H1 (cell line): ENCODE measurements around the gene NEURL4. TPM values are rescaled to one million over a fixed set of nuclear protein-coding genes. Genes with fewer than 3 reads are reported as not detected.

Experiments used
- CTCF ChIA-PET: fragments of 300-600 bp; sonication (Branson Sonifier 250); formaldehyde crosslinking; loops from one replicate; lab custom pipeline; 2021; ENCODE audit not compliant: partially characterized antibody; lab: Charles Lee
- POLR2A ChIA-PET: fragments of 300-600 bp; sonication (Branson Sonifier 250); formaldehyde crosslinking; loops from one replicate; lab custom pipeline; 2021; ENCODE audit warnings: inconsistent platforms; ENCODE audit not compliant: partially characterized antibody; lab: Charles Lee
- DNase-seq, 2 experiments: peaks; one replicate each; pipeline versions ENCODE4 v3.0.0 to v3.0.0-alpha.2; 2010 to 2022; ENCODE audit warnings: low spot score in 2 of 2, low read depth in 1 of 2, mixed read lengths in 1 of 2
- FAIRE-seq: peaks from 2 replicates; lab custom pipeline; 2011; peaks lifted over from hg19 to GRCh38; lab: Jason Lieb, UNC
- H2AFZ ChIP-seq: 2 replicates; pipeline ENCODE4 v1.8.1; 2012; ENCODE audit warnings: low read length, inconsistent platforms
- H2AK5ac ChIP-seq: 2 replicates; pipeline ENCODE4 v1.6.1; 2013; ENCODE audit warnings: low read depth, low read length
- H2BK120ac ChIP-seq: replicated peaks from 2 replicates; pipeline ENCODE3; 2013; ENCODE audit warnings: low read depth, low read length, inconsistent platforms
- H2BK12ac ChIP-seq: 2 replicates; pipeline ENCODE4 v1.6.1; 2013; ENCODE audit warnings: low read depth, low read length
- H2BK15ac ChIP-seq: 2 replicates; pipeline ENCODE4 v1.6.1; 2013; ENCODE audit warnings: low read length
- H2BK20ac ChIP-seq: 2 replicates; pipeline ENCODE4 v1.6.1; 2013; ENCODE audit warnings: low read length
- H2BK5ac ChIP-seq: 2 replicates; pipeline ENCODE4 v1.6.1; 2013; ENCODE audit warnings: low read depth, low read length
- H3K14ac ChIP-seq: 2 replicates; pipeline ENCODE4 v1.6.1; 2013; ENCODE audit warnings: inconsistent platforms; ENCODE audit not compliant: insufficient read length
- H3K18ac ChIP-seq: 2 replicates; pipeline ENCODE4 v1.6.1; 2013; ENCODE audit warnings: low read length; ENCODE audit errors: extremely low read depth
- H3K23ac ChIP-seq: 2 replicates; pipeline ENCODE4 v1.6.1; 2013; ENCODE audit warnings: inconsistent platforms; ENCODE audit not compliant: insufficient read length
- H3K23me2 ChIP-seq: 2 replicates; pipeline ENCODE4 v1.6.1; 2013; ENCODE audit warnings: low read depth, low read length
- H3K27ac ChIP-seq: 2 replicates; pipeline ENCODE4 v1.6.1; 2011; ENCODE audit warnings: low read depth, low read length, inconsistent platforms
- H3K27me3 ChIP-seq, 4 experiments: replicated peaks in 1 of 4; 1 replicate in 1 of 4; 2 replicates in 3 of 4; pipeline versions ENCODE4 v1.6.1 to v1.8.1; 2011 to 2013; ENCODE audit warnings: low read length in 3 of 4, mild to moderate bottlenecking in 3 of 4, inconsistent platforms in 2 of 4, mixed read lengths in 2 of 4, moderate library complexity in 1 of 4; ENCODE audit not compliant: control insufficient read depth in 3 of 4, insufficient read depth in 3 of 4; ENCODE audit errors: extremely low read depth in 1 of 4
- H3K36me3 ChIP-seq, 4 experiments: 2 replicates each; pipeline versions ENCODE4 v1.6.1 to v1.8.1; 2011 to 2013; ENCODE audit warnings: mild to moderate bottlenecking in 4 of 4, low read length in 3 of 4, moderate library complexity in 2 of 4, control low read depth in 1 of 4, inconsistent platforms in 1 of 4; ENCODE audit not compliant: insufficient read depth in 4 of 4, control insufficient read depth in 2 of 4
- H3K4ac ChIP-seq: replicated peaks from 2 replicates; pipeline ENCODE3; 2013; ENCODE audit warnings: low read length, low read depth, mixed read lengths, inconsistent platforms; ENCODE audit not compliant: insufficient read length
- H3K4me1 ChIP-seq, 4 experiments: replicated peaks in 1 of 4; 1 replicate in 1 of 4; 2 replicates in 3 of 4; pipeline versions ENCODE4 v1.6.1 to v1.8.1; 2011 to 2013; ENCODE audit warnings: low read length in 3 of 4, inconsistent platforms in 2 of 4, mixed read lengths in 1 of 4; ENCODE audit not compliant: insufficient read depth in 4 of 4, control insufficient read depth in 3 of 4
- H3K4me2 ChIP-seq, 2 experiments: 2 replicates each; pipeline versions ENCODE4 v1.6.1 to v1.8.1; 2011 to 2013; ENCODE audit warnings: low read depth in 2 of 2, low read length in 2 of 2, control low read depth in 1 of 2, inconsistent platforms in 1 of 2, mild to moderate bottlenecking in 1 of 2; ENCODE audit not compliant: insufficient read depth in 1 of 2
- H3K4me3 ChIP-seq, 4 experiments: fragments of 200-600, 300-600 bp in 1 of 4; sonication (generic), shearing (Covaris generic), sonication (Bioruptor Twin) in 1 of 4; 2 replicates each; pipeline versions ENCODE4 v1.5.1 to v1.8.1; 2011 to 2016; ENCODE audit warnings: low read length in 4 of 4, low read depth in 3 of 4, control low read depth in 2 of 4, inconsistent platforms in 2 of 4, mild to moderate bottlenecking in 2 of 4, mixed read lengths in 1 of 4, moderate library complexity in 1 of 4; ENCODE audit not compliant: insufficient read depth in 2 of 4; ENCODE audit errors: extremely low read depth in 1 of 4
- H3K56ac ChIP-seq: replicated peaks from 2 replicates; pipeline ENCODE3; 2013; ENCODE audit warnings: low read depth, mild to moderate bottlenecking, mixed read lengths, low read length, inconsistent platforms; ENCODE audit not compliant: insufficient read length
- H3K79me1 ChIP-seq: 2 replicates; pipeline ENCODE4 v1.6.1; 2013; ENCODE audit warnings: low read depth, low read length, control low read depth
- H3K79me2 ChIP-seq, 2 experiments: 2 replicates each; pipeline versions ENCODE4 v1.6.1 to v1.8.1; 2012 to 2013; ENCODE audit warnings: low read length in 2 of 2, mild to moderate bottlenecking in 2 of 2, inconsistent platforms in 1 of 2; ENCODE audit not compliant: insufficient read depth in 2 of 2, control insufficient read depth in 1 of 2
- H3K9ac ChIP-seq, 4 experiments: replicated peaks in 1 of 4; 1 replicate in 1 of 4; 2 replicates in 3 of 4; pipeline versions ENCODE4 v1.6.1 to v1.8.1; 2011 to 2013; ENCODE audit warnings: low read depth in 3 of 4, low read length in 3 of 4, control low read depth in 2 of 4, mild to moderate bottlenecking in 2 of 4, moderate library complexity in 2 of 4, inconsistent platforms in 1 of 4; ENCODE audit errors: extremely low read depth in 1 of 4
- H3K9me3 ChIP-seq, 2 experiments: 2 replicates each; pipeline versions ENCODE4 v1.6.1 to v1.8.1; 2012 to 2013; ENCODE audit warnings: mild to moderate bottlenecking in 2 of 2, moderate library complexity in 2 of 2, control low read depth in 1 of 2, inconsistent platforms in 1 of 2, low read depth in 1 of 2, low read length in 1 of 2, mixed read lengths in 1 of 2; ENCODE audit not compliant: insufficient read depth in 2 of 2
- H4K20me1 ChIP-seq, 2 experiments: replicated peaks in 1 of 2; 2 replicates each; pipeline versions ENCODE3 to v1.8.1; 2011 to 2013; ENCODE audit warnings: inconsistent platforms in 2 of 2, low read length in 2 of 2, mild to moderate bottlenecking in 1 of 2; ENCODE audit not compliant: insufficient read depth in 2 of 2, control insufficient read depth in 1 of 2
- H4K5ac ChIP-seq: 2 replicates; pipeline ENCODE4 v1.6.1; 2013; ENCODE audit warnings: low read length, low read depth, mixed read lengths, inconsistent platforms; ENCODE audit not compliant: insufficient read length
- H4K8ac ChIP-seq: 2 replicates; pipeline ENCODE4 v1.8.0; 2013; ENCODE audit warnings: mild to moderate bottlenecking, moderate library complexity, low read length, inconsistent platforms; ENCODE audit not compliant: insufficient read depth; ENCODE audit errors: extremely low read depth
- H4K91ac ChIP-seq: replicated peaks from 2 replicates; pipeline ENCODE3; 2013; ENCODE audit warnings: low read length, mixed read lengths, inconsistent platforms; ENCODE audit not compliant: insufficient read length
- CHD2 ChIP-seq: IDR thresholded peaks from 2 replicates; pipeline ENCODE4 v1.6.1; 2012; ENCODE audit warnings: low read length, improper control_type of control experiment
- EZH2 ChIP-seq: fragments of 200-600 bp; sonication (generic); IDR thresholded peaks from 2 replicates; pipeline ENCODE4 v1.7.1; 2012; ENCODE audit warnings: low read depth, mild to moderate bottlenecking, moderate library complexity, low read length, inconsistent platforms; ENCODE audit not compliant: severe bottlenecking
- GTF2F1 ChIP-seq: IDR thresholded peaks from 2 replicates; pipeline ENCODE4 v1.6.1; 2012; ENCODE audit warnings: low read depth, low read length, improper control_type of control experiment, borderline replicate concordance
- KDM1A ChIP-seq: fragments of 200-600, 300-600 bp; sonication (generic); IDR thresholded peaks from 2 replicates; pipeline ENCODE4 v1.7.1; 2016; ENCODE audit warnings: mild to moderate bottlenecking, low read length, borderline replicate concordance
- NRF1 ChIP-seq: IDR thresholded peaks from 2 replicates; pipeline ENCODE4 v1.6.1; 2011; ENCODE audit warnings: mild to moderate bottlenecking, low read depth, low read length, improper control_type of control experiment
- POLR2A ChIP-seq, 2 experiments: IDR thresholded peaks; 1 replicate in 1 of 2; 2 replicates in 1 of 2; pipeline ENCODE4 v1.6.1; 2011; ENCODE audit warnings: low read depth in 2 of 2, low read length in 2 of 2, mild to moderate bottlenecking in 2 of 2; ENCODE audit errors: control extremely low read depth in 1 of 2
- RBBP5 ChIP-seq: IDR thresholded peaks from 2 replicates; pipeline ENCODE4 v1.7.1; 2012; ENCODE audit warnings: low read depth, mild to moderate bottlenecking, inconsistent platforms, low read length, moderate library complexity, borderline replicate concordance
- WGBS, 2 experiments: shearing (Covaris generic) in 1 of 2; methylation state at CpG; one replicate each; pipeline versions ENCODE4 v1.1.6 to v1.1.7; 2013 to 2015; ENCODE audit warnings: low lambda C conversion rate in 2 of 2, mixed read lengths in 2 of 2, inconsistent platforms in 1 of 2, low coverage in 1 of 2, missing lambda C conversion rate in 1 of 2; ENCODE audit not compliant: insufficient replicate concordance in 2 of 2, insufficient coverage in 1 of 2, insufficient read length in 1 of 2; ENCODE audit errors: extremely low coverage in 1 of 2, missing lambda C conversion rate in 1 of 2; 5-methylcytosine and 5-hydroxymethylcytosine counted together
- polyA plus RNA-seq, 7 experiments: library from polyadenylated mRNA; depleted of rRNA in 3 of 7; stranded (reverse) in 5 of 7; unstranded in 2 of 7; fragments of >200 nt in 5 of 7; fragments of 200-250 nt in 2 of 7; gene quantifications; 1 replicate in 5 of 7; 2 replicates in 1 of 7; 4 replicates in 1 of 7; pipeline versions ENCODE4 v1.2.1 to v1.2.3, GENCODE V29; 2011 to 2013; ENCODE audit warnings: missing spikeins in 2 of 7, mixed read lengths in 2 of 7
- total RNA-seq: library from RNA; stranded (reverse); fragmentation: NEBNext Ultra II Directional; extraction: Animal tissue kit (Norgen Biotek cat#: 25700); gene quantifications from 2 replicates; pipeline ENCODE4 v1.2.1, GENCODE V29; 2021
- TF ChIP-seq, protein P1 (sequence below), 3 experiments: IDR thresholded peaks; 1 replicate in 2 of 3; 2 replicates in 1 of 3; pipeline versions ENCODE4 v1.5.1 to v1.6.1; 2011; ENCODE audit warnings: low read length in 3 of 3, mild to moderate bottlenecking in 3 of 3, inconsistent platforms in 2 of 3, low read depth in 1 of 3, moderate library complexity in 1 of 3; ENCODE audit not compliant: insufficient read depth in 1 of 3; ENCODE audit errors: control extremely low read depth in 1 of 3

Gene NEURL4
- total and polyA plus RNA-seq, 2 of the 8 experiments (the other 6 are each of a cell fraction or from before 2014, with no cell fraction given), result 29.6 to 46.8 TPM

DNA sequence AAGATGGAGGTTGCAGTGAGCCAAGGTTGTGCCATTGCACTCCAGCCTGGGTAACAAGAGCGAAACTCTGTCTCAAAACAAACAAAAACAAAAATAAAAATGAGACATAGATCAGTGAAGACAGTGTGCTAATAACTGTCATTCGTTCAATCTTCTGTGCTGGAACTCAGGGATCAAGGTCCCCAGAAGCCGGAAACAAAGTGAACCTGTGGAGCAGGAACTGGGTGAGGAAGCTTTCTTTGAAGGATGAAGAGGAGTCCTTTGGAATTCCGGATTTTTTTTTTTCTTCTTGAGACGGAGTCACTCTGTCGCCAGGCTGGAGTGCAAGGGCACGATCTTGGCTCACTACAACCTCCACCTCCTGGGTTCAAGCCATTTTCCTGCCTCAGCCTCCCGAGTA is 49.7 kb downstream of the NEURL4 start:
- Histone ChIP-seq H3K4ac (no peak overlapping the region), H3K4me1 (peaks cover 0 to 20% (median 8%) of the 10 kb centered on the region in 4 experiments; a peak in 5 of 7 replicates), H3K9ac (no peak overlapping the region), H2BK12ac (peak overlapping the region; percentile 45; the same call in 1 of the 2 replicates), H3K9me3 (no peaks in the 10 kb centered on the region), H4K5ac (no peak overlapping the region), H2AK5ac (0 out of 2 replicates have a peak overlapping the region, but pooled peaks have one; percentile 3), H3K18ac (no peak overlapping the region), H3K79me1 (no peaks in the 10 kb centered on the region), H4K8ac (no peak overlapping the region), H2BK20ac (no peak overlapping the region), H4K91ac (no peak overlapping the region), H3K14ac (no peak overlapping the region), H3K27me3 (peaks cover 0 to 13% (median 7%) of the 10 kb centered on the region in 4 experiments; a peak in 6 of 7 replicates), H3K23me2 (peaks cover 11% of the 10 kb centered on the region), H3K4me2 (peak overlapping the region in 1 of 2 experiments; percentile 45; a peak in 1 of 4 replicates), H3K23ac (no peak overlapping the region), H4K20me1 (peaks cover 0 to 7% of the 10 kb centered on the region in 2 experiments), H3K36me3 (peaks cover 0 to under 1% (median 0%) of the 10 kb centered on the region in 4 experiments; a peak in 2 of 8 replicates), H2BK15ac (peak overlapping the region; percentile 46; the same call in 1 of the 2 replicates), H2AFZ (no peak overlapping the region), H3K27ac (no peak overlapping the region), H3K56ac (no peak overlapping the region), H3K79me2 (no peaks in the 10 kb centered on the region), H3K4me3 (no peak overlapping the region), H2BK120ac (no peak overlapping the region), H2BK5ac (no peak overlapping the region)
- 92% methylated on average over 8 of the region's 8 CpGs; no CpG with 5 or more reads in 1 of the 2 experiments for whole genome bisulfite sequencing, 2 experiments
- TF ChIP-seq POLR2A (IDR thresholded peaks at IDR 0.05; ENCODE audit: control extremely low read depth in 1 of 2, low read depth in 2 of 2, low read length in 2 of 2), result no peak
- no peak for TF ChIP-seq GTF2F1
- TF ChIP-seq, protein P1, sequence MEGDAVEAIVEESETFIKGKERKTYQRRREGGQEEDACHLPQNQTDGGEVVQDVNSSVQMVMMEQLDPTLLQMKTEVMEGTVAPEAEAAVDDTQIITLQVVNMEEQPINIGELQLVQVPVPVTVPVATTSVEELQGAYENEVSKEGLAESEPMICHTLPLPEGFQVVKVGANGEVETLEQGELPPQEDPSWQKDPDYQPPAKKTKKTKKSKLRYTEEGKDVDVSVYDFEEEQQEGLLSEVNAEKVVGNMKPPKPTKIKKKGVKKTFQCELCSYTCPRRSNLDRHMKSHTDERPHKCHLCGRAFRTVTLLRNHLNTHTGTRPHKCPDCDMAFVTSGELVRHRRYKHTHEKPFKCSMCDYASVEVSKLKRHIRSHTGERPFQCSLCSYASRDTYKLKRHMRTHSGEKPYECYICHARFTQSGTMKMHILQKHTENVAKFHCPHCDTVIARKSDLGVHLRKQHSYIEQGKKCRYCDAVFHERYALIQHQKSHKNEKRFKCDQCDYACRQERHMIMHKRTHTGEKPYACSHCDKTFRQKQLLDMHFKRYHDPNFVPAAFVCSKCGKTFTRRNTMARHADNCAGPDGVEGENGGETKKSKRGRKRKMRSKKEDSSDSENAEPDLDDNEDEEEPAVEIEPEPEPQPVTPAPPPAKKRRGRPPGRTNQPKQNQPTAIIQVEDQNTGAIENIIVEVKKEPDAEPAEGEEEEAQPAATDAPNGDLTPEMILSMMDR (IDR thresholded peaks at IDR 0.05; ENCODE audit: control extremely low read depth in 1 of 3, insufficient read depth in 1 of 3, low read depth in 1 of 3, low read length in 3 of 3), result no peak
- TF ChIP-seq NRF1, result no peak
- TF ChIP-seq KDM1A, result no peak
- TF ChIP-seq CHD2, result no peak
- no peak for TF ChIP-seq EZH2
- no peak for TF ChIP-seq RBBP5
- FAIRE-seq (no peak), DNase-seq (no peak)
- ChIA-PET POLR2A (interaction anchor here (1.5 to 7.7 kb wide), 8 partner anchors 12 to 65 kb away, joined by 3 to 94 read pairs (median 22); partner anchors contain the start of genes CLDN7, CTDNEP1 and GPS2), CTCF (interaction anchor here (0.6 to 4.8 kb wide), 7 partner anchors 14 to 45 kb away, joined by 3 to 42 read pairs (median 4); partner anchors contain the start of gene CLDN7)
